ENCODE results near the gene NHLRC3. TPM values are rescaled to one million over a fixed set of nuclear protein-coding genes. Genes with fewer than 3 reads are reported as not detected.

NHLRC3 gene
- total RNA-seq, 1 experiment from 2014 or later: 11.3 TPM

GRCh38 chr13:39038569-39039030 is 344 bp downstream of the NHLRC3 start:
- no peaks in the 10 kb centered on the region for H3K9me3 Mint-ChIP-seq (ENCODE audit: unreplicated experiment)
- H3K36me3 Mint-ChIP-seq (ENCODE audit: insufficient read depth, unreplicated experiment): peaks cover 1% of the 10 kb centered on the region
- peak overlapping the region; percentile 97 for H3K4me3 Mint-ChIP-seq (ENCODE audit: unreplicated experiment)
- H3K27me3 Mint-ChIP-seq (ENCODE audit: insufficient read depth, unreplicated experiment): no peaks in the 10 kb centered on the region
- peak overlapping the region; percentile 35 for H3K27ac Mint-ChIP-seq (ENCODE audit: low read depth, unreplicated experiment)
- H3K4me1 Mint-ChIP-seq (ENCODE audit: insufficient read depth, unreplicated experiment): peaks cover 6% of the 10 kb centered on the region
- no peak for TF ChIP-seq CTCF (IDR thresholded peaks at IDR 0.05; ENCODE audit: unreplicated experiment)
- ChIA-PET CTCF (interaction anchor here (0.6 to 2.4 kb wide), 5 partner anchors 8 to 1643 kb away, joined by 3 to 8 read pairs (median 3); no protein-coding TSS in a partner anchor), POLR2A (interaction anchor here (0.8 to 2.8 kb wide), 8 partner anchors 9 to 1751 kb away, joined by 3 to 17 read pairs (median 3); partner anchors contain the start of gene SLC25A15)
- no peak for DNase-seq (ENCODE audit: unreplicated experiment)
- BruUV-seq (replicated peaks): TSS peak; percentile 18
- intact Hi-C loops (cut with micrococcal nuclease): loop anchor here (5.0 kb wide), 1 partner anchor 574 kb away; no protein-coding TSS in a partner anchor

GRCh38 chr13:39039041-39039440 is 785 bp downstream of the NHLRC3 start:
- DNase-seq (ENCODE audit: unreplicated experiment): no peak
- Mint-ChIP-seq H3K27me3 (ENCODE audit: insufficient read depth, unreplicated experiment) (no peaks in the 10 kb centered on the region), H3K27ac (ENCODE audit: low read depth, unreplicated experiment) (peak overlapping the region; percentile 35), H3K36me3 (ENCODE audit: insufficient read depth, unreplicated experiment) (peaks cover 6% of the 10 kb centered on the region), H3K4me1 (ENCODE audit: insufficient read depth, unreplicated experiment) (peaks cover 6% of the 10 kb centered on the region), H3K9me3 (ENCODE audit: unreplicated experiment) (no peaks in the 10 kb centered on the region), H3K4me3 (ENCODE audit: unreplicated experiment) (peak overlapping the region; percentile 97)
- BruUV-seq (replicated peaks): no TSS peak
- intact Hi-C loops (cut with micrococcal nuclease): loop anchor here (5.0 kb wide), 1 partner anchor 573 kb away; no protein-coding TSS in a partner anchor
- ChIA-PET CTCF (interaction anchor here (0.6 to 2.4 kb wide), 2 partner anchors 9 to 1642 kb away, joined by 3 to 8 read pairs; no protein-coding TSS in a partner anchor), POLR2A (interaction anchor here (0.8 to 2.8 kb wide), 5 partner anchors 9 to 1750 kb away, joined by 3 to 17 read pairs (median 4); partner anchors contain the start of gene SLC25A15)
- no peak for TF ChIP-seq CTCF (IDR thresholded peaks at IDR 0.05; ENCODE audit: unreplicated experiment)

GRCh38 chr13:39040206-39040605 is 1.9 kb downstream of the NHLRC3 start:
- peak; percentile 14 for DNase-seq (ENCODE audit: unreplicated experiment)
- Mint-ChIP-seq H3K4me1 (ENCODE audit: insufficient read depth, unreplicated experiment) (peaks cover 5% of the 10 kb centered on the region), H3K9me3 (ENCODE audit: unreplicated experiment) (no peaks in the 10 kb centered on the region), H3K27ac (ENCODE audit: low read depth, unreplicated experiment) (no peak overlapping the region), H3K4me3 (ENCODE audit: unreplicated experiment) (no peak overlapping the region), H3K36me3 (ENCODE audit: insufficient read depth, unreplicated experiment) (peaks cover 11% of the 10 kb centered on the region), H3K27me3 (ENCODE audit: insufficient read depth, unreplicated experiment) (no peaks in the 10 kb centered on the region)
- CTCF ChIA-PET: interaction anchor here (0.7 kb wide), 1 partner anchor 219 kb away, joined by 3 read pairs; no protein-coding TSS in a partner anchor
- POLR2A ChIA-PET: interaction anchor here (0.5 to 0.7 kb wide), 2 partner anchors 8 to 60 kb away, joined by 3 to 4 read pairs; no protein-coding TSS in a partner anchor
- TF ChIP-seq CTCF (IDR thresholded peaks at IDR 0.05; ENCODE audit: unreplicated experiment): no peak
- no TSS peak for BruUV-seq (replicated peaks)
- intact Hi-C loops (cut with micrococcal nuclease): no loop called here

- H3K36me3 Mint-ChIP-seq (ENCODE audit: insufficient read depth, unreplicated experiment): peaks cover 11% of the 10 kb centered on the region
- POLR2A ChIA-PET: no interaction called here
- H3K27ac Mint-ChIP-seq (ENCODE audit: low read depth, unreplicated experiment): no peak overlapping the region
- DNase-seq (ENCODE audit: unreplicated experiment): no peak
- no peaks in the 10 kb centered on the region for H3K27me3 Mint-ChIP-seq (ENCODE audit: insufficient read depth, unreplicated experiment)
- no peak overlapping the region for H3K4me3 Mint-ChIP-seq (ENCODE audit: unreplicated experiment)
- no peaks in the 10 kb centered on the region for H3K4me1 Mint-ChIP-seq (ENCODE audit: insufficient read depth, unreplicated experiment)
- BruUV-seq (replicated peaks): no TSS peak
- no peaks in the 10 kb centered on the region for H3K9me3 Mint-ChIP-seq (ENCODE audit: unreplicated experiment)
- CTCF ChIA-PET: no interaction called here
- no peak for TF ChIP-seq CTCF (IDR thresholded peaks at IDR 0.05; ENCODE audit: unreplicated experiment)
- intact Hi-C loops (cut with micrococcal nuclease): no loop called here
Measured at GRCh38 chr13:39044536-39044935, 6.3 kb downstream of the NHLRC3 start.
